Activated gamma-delta T cell (primary cell): ENCODE measurements around the gene TMEM176B.

ENCODE experiments used
- DNase-seq: peaks from one replicate; lab custom pipeline; 2025; lab: John Stamatoyannopoulos, UW
- total RNA-seq, 2 donors: gene quantifications; one replicate each; lab custom pipeline; 2026; lab: John Stamatoyannopoulos, UW

TMEM176B gene
- 0.04 to 0.31 reads per million in 2 donors for total RNA-seq

DNA sequence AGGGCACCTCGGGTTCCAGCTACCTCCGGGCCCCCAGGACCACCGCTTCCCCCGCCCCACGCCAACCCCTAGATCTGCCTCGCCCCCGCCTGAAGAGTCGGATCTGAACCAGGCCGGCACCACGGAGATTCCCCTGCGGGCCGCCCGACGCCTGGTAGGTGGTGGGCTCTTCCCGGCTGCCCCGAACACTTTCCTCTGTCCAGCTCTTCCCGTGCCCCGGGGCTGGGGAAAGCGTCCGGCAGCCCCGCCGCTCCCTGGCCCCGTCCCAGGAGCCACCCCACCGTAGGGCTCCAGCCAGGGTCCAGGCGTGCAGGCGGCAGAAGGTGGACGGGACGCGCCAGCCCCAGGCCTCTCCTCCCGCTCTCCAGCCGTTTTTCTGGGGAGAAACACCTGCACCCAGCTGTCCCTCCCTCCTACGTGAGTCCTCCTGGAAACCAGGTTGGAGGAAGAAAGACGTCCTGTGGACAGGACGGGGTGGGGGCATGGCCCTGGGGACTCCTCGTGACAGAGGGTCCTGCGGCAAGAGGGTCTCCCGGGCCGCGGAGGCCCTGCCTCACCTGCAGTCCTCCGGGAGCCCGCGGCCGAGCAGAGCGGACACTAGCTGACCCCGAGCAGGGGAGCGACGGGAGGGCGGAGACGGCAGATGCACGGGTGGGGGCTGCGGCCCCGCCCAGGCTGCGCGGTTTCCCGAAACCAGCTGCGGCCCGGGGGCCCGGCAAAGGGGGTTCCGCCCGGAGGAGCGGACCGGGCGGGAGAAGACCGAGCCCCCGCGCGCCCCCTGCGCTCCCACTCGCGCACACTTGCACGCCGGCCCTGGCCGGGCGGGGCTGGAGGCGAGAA is at the start of gene TMEM176B:
TSS of gene TMEM176B (minus strand) at position 624 of the 840 bp plus-strand sequence. CDS start 3,795 bp downstream, outside the sequence.
- no peak for DNase-seq

DNA sequence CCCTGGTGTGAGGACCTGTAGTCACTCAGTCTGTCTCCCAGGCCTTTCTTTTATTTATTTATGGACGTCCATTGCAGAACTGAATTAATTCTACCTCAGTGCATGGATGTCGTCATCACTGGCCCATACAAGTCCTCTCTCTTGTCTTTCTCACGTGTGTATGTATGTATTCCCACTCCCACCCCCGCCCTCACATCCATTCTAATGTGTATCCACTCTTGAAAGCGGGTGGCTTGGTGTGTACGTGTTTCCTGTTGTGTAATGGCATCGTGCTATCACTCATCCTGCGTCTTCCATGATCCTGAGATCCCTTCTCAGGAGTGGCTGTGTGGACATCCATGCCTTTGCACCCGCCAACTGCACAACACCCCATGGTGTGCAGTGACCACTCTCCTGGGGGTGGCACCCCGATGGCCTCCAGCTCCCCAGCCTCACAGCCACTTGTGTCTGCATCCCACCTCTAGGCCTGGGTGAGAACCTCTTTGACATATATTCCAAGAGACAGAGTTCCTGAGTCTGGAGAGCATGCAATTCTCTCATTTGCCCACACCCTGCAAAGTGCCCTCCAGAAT is 49.1 kb upstream of the TMEM176B start:
- DNase-seq: no peak

DNA sequence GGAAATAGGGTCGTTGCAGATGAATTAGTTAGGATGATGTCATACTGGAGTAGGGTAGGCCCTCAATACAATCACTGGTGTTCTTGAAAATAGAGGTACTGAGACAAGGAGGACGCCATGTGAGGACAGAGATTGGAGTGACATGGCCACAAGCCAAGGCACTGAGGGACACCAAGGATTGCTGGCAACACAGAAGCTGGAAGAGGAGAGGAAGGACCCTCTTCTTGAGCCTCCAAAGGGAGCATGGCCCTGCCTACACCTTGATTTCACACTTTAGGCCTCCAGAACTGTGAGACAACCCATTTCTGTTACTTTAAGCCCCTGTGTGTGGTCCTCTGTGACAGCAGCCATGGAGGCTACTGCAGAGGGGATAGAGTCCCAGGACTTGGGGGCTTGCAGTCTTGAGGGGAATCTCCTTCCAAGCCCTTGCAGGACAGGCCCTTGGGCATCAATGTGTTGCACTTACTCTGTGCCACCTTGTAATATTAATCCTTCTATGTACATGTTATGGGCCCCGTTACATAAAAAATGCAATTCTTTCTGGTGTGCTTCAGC is 48.5 kb upstream of the TMEM176B start:
- no peak for DNase-seq

DNA sequence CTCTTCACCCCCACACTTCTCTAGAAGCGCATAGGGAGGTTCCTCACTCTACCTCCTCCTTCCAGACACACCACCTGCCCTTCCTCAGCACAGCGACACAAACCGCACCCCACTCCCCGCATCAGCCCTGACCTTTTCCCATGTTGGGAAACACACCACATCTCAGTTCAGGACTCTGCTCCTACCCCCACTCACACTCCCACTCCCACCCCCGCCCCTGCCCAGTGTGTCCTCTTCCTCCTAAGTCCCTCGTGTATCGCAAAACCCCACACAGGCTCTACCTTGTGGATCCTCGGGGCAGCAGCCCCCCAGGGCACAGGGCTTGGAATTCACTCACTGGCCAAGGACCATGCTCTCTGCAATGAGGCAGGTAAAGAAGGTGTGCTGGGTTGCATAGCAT is 47.9 kb upstream of the TMEM176B start:
- no peak for DNase-seq

DNA sequence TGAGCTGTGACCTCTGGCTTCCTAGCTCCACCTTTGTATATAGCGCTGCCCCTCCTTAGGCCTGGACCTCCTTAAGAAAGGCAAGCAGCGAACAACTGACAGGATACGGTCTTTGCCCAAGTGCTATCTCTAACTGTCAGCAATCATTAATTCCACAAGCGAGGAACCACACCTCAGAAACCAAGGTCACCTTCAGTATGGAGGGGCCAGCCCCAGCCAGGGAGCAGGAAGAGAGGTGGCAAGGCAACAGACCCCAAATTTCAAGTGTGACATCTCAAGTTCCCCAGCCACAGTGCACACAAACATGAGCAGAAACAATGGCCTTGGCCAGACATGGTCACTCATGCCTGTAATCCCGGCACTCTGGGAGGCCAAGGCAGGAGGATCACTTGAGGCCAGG is 47.4 kb upstream of the TMEM176B start:
- DNase-seq: no peak

DNA sequence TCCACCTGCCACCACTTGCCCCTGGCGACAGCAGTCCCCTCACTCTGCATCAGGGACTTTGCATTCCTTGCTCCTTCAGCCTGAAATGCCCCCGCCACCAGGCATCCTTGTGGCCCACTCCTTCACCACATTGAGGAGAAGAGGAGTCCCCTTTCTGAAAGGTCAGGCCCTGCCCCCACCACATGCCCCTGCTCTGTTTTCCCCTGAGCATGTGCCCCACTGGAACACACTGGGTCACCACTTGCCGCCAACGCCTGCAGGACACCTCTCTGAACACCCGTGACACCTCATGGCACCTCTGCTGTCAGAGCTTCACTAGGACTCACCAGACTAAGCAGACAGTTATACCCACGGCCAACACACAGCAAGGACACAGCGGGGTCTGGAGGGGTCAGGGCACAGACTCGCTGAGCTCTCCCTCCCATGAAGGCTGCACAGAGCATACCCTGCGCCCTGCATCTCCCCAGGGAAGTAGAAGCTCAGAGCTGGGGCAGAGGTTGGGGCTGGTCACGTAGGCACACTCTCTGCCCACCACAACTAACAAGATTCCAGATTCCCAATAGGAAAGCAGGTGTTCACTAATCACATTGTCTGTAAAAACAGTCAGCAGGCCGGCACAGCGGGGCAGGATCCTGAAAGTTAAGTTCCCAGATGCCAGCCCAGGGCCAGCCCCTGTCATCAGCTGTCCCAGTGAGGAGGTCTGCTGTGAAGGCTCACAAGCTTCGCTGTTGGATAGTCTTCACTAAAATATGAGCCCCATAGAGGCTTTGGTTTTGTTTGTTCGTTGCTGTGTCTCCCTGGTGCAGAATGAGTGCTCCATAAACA is 46.3 kb upstream of the TMEM176B start:
- DNase-seq: no peak

DNA sequence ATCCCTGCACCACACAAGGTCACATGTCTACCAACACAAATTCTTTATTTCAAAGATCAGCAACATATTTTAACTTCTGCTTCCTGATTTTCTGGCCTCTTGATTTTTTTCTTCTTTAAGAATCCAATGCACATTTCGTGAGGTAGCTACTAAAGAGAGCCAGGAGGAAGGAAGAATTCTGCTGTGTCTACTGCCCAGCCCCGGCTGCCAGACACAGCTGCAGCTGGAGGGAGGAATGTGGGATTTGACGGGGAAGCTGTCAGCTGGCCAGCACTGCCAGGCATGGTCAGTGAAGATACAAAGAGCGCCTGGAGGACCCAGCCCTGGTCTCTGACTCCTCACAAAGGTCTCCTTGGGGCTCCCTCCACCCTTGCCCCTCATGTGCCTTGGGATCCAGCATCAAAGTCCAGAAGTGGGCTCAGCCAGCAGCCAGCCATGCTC is 45.3 kb upstream of the TMEM176B start:
- no peak for DNase-seq

DNA sequence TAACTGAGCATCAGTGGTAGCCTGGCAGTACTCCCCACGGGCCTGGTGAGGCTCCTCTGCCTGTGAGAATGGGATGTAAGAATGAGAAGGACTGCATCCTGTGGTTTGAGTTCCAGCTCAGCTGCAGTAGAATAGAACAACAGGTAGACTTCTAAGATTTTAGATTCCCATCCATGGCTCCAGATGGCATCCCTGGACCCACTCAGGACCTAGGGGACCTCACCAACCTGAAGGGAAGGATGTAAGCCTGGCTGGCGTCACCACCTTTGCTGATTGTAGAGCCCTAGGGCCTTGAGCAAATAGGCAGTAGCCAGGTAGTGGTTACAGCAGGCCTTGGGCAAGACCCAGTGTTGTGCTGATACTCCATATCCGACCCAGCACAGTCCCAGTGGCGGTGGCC is 42.6 kb upstream of the TMEM176B start:
- DNase-seq: no peak

DNA sequence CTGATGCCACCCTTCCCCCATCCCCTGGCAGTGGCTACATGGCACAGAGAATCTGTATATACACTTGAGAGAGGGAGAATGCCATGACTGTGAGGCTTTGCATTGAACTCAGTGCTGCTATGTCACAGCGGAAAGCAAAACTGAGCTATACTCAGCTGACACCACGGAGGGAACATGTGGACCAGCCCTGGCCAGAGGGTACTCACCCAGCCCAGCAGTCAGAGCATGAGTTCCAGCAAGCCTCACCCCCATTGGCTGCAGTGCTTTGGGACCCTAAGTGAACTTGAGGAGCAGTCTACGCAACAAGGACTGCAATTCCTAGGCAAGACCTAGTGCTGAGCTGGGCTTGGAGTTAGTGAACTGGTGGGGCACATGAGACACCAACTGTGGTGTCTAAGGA is 41.9 kb upstream of the TMEM176B start:
- no peak for DNase-seq

DNA sequence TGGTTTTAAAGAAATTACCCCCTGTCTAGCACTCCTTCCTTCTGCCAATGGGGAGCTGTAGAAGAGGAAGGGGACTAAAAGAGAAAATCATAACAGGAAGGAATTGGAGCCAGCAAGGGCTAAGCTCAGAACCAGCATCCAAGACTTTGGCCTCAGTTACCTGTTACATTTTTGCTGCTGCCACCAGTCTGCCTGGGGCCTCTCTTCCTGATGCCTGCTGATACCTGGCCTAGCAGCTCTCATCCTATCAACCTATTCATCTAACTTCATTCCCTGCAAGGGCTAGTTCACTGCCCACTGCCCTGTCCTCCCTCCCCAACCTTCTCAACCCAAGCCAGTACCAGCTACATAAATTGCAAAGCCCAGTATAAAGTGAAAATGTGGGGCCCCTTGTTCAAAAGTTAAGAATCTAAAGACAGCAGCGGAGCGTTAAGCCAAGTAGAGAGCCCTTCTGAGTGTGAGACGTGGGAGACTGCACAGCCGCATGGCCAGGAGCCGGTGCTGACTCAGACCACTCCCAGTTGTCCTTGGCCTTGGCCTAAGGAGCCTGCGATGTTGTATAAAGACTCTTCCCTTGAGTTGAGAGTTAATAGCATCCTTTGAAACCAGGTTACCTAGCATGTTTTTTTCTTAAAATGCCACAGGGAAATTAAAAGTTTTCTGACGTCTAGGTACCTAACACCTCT is 38.9 kb upstream of the TMEM176B start:
- no peak for DNase-seq

DNA sequence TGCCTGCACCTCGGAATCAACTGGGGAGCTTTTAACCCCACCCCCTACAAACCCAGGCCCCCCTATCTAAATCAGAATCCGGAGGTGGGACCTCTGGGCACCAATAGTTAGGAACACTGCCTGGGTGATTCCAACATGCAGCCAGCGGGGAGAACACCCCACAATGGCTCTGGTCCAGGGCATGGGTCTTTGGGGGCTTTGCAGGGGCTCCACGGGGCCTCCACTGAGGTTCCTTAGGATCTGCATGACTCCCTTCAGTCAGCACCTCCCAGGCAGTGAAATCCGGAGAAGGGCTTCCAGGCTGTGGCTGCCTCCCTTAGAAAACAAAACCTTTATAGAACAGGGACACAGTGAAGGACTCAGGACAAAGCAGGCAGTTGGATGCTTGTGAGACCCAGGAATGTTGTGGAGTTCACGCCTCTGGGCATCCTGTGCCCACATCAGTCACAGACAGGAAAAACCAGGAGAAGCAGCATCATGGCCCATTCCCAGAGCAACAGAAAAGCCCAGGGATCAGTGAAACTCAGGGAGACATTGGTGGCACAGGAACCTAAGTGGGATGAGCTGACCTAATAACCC is 35.6 kb upstream of the TMEM176B start:
- DNase-seq: no peak

DNA sequence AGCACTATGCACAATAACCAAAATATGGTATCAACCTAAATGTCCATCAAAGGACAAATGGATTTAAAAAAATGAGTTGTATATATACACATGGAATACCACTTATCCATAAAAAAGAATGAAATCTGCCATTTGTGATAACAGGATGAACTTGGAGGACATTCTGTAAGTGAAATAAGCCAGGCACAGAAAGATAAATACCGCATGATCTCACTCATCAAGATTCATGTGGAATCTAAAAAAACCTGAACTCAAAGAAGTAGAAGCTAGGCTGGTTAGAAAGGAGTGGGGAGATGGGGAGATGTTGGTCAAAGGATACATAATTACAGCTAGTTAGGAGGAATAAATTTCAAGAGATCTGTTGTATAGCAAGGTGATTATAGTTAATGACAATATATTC is 34.9 kb upstream of the TMEM176B start:
- no peak for DNase-seq

DNA sequence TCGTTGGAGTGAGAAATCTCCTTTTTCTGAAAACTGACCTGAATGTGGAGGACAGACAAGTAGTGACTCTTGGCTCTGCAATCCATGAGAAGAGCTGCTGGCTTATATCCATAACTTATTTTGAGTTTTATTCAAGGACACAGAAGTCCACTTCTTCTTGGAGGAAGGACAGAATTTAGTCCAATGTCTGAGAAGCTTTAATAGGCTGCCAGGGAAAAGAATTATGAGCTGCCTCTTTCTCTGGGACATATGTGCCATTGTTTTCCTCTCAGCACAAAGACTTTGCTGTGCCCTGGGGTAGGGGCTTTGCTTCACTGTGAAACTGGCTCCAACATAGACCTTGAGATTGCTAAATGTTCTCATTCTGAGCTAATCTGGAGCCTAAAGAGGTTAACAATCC is 31.7 kb upstream of the TMEM176B start:
- no peak for DNase-seq

DNA sequence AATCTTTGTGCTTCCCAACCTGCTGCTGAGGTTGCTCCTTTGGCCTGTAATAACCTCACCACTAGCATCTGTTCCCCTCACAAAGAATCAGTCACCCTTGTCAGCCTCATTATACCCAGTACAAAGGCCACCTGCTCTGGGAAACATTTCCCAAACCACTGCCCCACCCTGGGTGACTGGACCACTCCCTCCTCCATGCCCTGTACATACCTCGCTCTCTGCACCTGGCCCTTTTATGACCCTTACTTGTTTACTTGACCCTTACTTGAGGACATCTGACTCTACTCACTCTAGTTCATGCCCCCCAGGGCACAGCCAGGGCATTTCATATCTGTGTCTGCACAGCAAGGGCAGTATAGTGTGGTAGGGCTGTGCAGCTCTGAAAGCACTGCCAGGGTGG is 30.8 kb upstream of the TMEM176B start:
- no peak for DNase-seq

DNA sequence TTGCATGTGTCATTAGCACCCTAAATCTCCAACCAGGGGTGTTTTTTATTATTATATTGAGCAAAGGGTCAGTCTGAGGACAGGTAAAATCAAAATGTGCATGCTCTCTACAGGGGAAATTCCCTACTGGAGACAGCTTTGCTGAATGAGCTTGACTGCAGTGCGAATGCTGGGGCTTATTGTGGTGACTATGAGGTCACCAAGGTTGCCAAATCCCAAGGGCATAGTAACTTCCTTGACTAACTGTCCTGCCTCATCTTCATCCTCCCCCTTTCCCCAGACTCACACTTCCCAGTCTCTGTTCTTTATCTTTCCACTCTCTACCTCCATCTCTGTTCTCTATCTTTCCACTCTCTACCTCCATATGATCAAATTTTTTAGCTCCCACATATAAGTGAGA is 29.3 kb upstream of the TMEM176B start:
- DNase-seq: no peak

DNA sequence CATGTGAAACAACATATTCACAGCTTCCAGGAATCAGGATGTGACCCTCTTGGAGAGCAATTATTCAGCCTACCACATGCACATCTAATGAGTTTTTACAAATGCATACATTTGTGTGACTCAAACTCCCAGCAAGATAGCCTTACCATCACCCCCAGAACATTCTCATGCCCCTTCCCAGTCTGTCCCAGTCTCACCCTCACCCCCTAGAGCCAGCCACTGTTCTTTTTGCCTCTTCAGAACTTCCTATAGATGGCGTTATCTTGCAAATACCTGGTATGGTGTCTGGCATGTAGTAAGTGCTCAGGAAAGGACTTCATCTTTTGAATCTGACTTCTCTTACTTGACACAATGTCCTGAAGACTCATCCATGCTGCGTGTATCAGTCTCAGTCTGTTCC is 28.2 kb upstream of the TMEM176B start:
- DNase-seq: no peak

DNA sequence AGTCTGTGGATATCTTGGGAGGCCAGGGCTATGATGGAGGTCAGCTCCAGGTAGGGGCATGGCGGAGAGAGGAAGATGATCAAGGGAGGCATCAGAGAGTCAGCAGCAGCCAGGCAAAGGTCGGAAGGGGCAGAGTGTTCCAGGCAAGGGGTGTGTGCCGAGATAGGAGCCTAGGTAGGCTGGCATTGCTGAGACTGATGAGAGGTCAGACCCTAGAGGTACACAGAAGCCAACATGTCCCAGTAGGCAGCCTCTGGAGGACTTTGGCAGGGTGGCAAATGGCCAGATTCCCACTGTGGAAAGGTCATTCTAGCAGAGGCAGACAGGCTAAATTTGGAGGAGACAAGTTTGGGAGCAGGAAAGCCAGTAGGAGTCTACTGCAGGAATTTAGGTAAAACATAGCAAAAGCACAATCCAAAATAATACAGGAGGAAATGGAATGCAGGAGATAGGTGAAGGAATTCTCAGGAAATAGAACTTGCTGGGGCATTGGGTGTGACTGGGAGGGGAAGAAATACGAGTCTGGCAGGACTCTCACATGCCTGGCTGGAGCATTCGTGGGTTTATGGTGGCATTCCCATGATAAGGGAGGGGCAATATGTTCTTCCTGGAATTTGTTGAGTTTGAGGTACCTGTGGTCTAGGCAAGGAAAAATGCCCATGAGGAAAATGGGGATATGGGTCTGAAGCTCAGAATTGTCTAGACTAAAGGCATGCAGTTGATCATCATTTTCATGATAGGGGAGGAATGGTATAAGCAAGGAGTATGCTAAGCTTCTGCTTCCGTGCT is 26.1 kb upstream of the TMEM176B start:
- no peak for DNase-seq

DNA sequence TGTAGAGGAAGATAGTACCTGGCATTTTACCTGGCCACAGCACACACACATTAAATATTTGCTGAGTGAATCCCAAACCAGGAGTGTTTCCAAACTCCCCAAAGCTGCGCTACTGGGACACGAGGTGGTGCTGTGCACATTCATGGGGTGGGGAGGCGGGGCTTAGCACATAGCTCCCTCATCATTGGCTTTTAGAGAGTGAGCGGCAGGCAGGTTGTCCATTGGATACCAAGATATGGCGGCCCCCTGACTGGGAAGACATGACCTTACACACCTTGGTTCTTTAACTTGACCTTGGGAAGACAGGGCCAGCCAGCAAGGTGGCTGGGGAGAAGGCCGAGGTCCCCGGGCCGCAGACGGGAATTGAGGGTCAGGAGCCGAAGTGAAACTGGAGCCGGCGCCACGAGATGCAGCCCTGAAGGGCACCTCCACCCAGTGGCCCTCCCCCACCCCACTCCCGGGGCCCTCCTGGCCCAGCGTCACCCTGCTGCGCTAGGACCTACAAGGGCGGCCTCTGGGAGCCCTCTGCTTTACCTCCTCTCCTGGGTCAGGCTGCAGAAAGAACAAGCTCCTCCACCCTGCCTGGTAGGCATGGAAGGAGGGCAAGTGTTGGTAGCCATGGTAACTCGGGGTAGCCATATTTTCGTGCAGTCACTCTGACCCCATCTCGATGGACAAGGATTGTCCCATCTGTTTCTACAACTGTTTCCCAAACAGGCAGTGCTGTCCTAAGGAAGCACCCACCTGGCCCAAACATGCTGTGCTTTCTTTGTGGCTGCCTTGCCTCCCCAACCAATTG is 24.4 kb upstream of the TMEM176B start:
- DNase-seq: no peak

DNA sequence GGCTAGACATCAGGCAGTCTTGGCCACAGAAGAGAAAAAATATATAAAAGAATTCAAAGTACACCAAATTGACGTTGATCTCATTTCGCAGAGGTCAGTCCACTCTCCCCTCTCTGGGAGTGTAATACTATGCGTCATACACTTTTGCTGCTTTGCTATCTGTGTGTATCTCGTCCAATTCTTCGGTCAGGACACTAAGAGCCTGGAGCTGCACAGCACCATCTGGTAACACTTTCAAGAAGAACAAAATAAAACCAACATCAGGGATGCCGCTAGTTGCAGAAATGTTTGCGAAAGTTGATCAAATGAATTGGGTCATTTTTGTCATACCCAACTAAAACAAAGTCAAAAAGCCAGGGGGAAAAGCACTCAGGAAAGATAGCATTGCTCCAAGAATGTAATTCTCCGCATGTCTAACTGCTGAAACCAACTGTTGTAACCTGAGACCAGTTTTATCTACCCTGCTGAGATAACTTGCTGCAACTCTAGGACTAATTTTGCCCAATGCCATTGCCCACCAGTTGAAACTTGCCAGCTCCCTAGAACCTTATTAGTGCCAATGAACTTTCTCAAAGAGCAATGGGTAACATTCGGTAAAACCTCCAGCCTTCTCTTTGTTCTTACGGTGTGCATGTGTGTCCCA is 23.4 kb upstream of the TMEM176B start:
- DNase-seq: no peak
